Upper lobe of left lung (tissue), 6 donors: ENCODE data around the gene TMEM62. TPM values are rescaled to one million over a fixed set of nuclear protein-coding genes. Genes with fewer than 3 reads are reported as not detected.

Source experiments
- ATAC-seq, 2 donors: fragments of 200-7000 bp; cut with Tn5 transposase; one replicate each; pipeline ENCODE4 v1.9.1; 2022; ENCODE audit warnings: mild to moderate bottlenecking in 2 of 2, moderate library complexity in 2 of 2; ENCODE audit not compliant: low FRiP score in 2 of 2
- DNase-seq, 2 donors: peaks; one replicate each; pipeline ENCODE4 v3.0.0-alpha.2; 2019 to 2020
- H3K27ac ChIP-seq, 4 donors: fragments of 200-600 bp; sonication (generic); one replicate each; pipeline ENCODE4 v1.5.1; 2016 to 2019
- H3K27me3 ChIP-seq, 4 donors: fragments of 200-600 bp; sonication (generic); one replicate each; pipeline ENCODE4 v1.5.1; 2017 to 2019
- H3K36me3 ChIP-seq, 4 donors: fragments of 200-600 bp; sonication (generic); one replicate each; pipeline ENCODE4 v1.5.1; 2016 to 2019
- H3K4me1 ChIP-seq, 4 donors: fragments of 200-600 bp; sonication (generic); one replicate each; pipeline ENCODE4 v1.5.1; 2018 to 2019
- H3K4me3 ChIP-seq, 4 donors: fragments of 200-600 bp; sonication (generic); one replicate each; pipeline ENCODE4 v1.5.1; 2017 to 2019; ENCODE audit warnings: mild to moderate bottlenecking in 2 of 4, moderate library complexity in 1 of 4
- H3K9me3 ChIP-seq, 4 donors: fragments of 200-600 bp; sonication (generic); one replicate each; pipeline ENCODE4 v1.5.1; 2018 to 2019
- CTCF ChIP-seq, 6 experiments: fragments of 450-650 bp in 4 of 6; fragments of 200-600 bp in 2 of 6; sonication (generic) in 2 of 6; IDR thresholded peaks; one replicate each; pipeline ENCODE4 v1.5.1; 2016 to 2019; ENCODE audit warnings: antibody characterized with exemption in 6 of 6
- EP300 ChIP-seq, 4 donors: sonication (generic); formaldehyde crosslinking; IDR thresholded peaks; one replicate each; pipeline ENCODE4 v1.5.1; 2017; ENCODE audit warnings: antibody characterized with exemption in 4 of 4, control low read depth in 2 of 4
- POLR2A ChIP-seq, 4 donors: fragments of 450-650 bp; IDR thresholded peaks; one replicate each; pipeline ENCODE4 v1.5.1; 2016 to 2017; ENCODE audit warnings: antibody characterized with exemption in 4 of 4, mild to moderate bottlenecking in 2 of 4
- POLR2AphosphoS5 ChIP-seq, 2 donors: sonication (generic); formaldehyde crosslinking; IDR thresholded peaks; one replicate each; pipeline ENCODE4 v1.5.1; 2017; ENCODE audit warnings: antibody characterized with exemption in 2 of 2
- WGBS, 2 donors: methylation state at CpG; one replicate each; pipeline ENCODE4 v1.1.5; 2017 to 2018; 5-methylcytosine and 5-hydroxymethylcytosine counted together
- total RNA-seq, 6 donors: library from RNA; depleted of rRNA in 4 of 6; stranded (reverse); fragments of >200 nt in 4 of 6; gene quantifications; one replicate each; pipeline versions ENCODE4 v1.1.0 to v1.2.1, GENCODE V29; 2016 to 2021
- donor health status: DM: no; HTN: no; CAD: no; lungs with moderate emphysema.
- donor health status: DM: no; HTN: yes; CAD: no; lungs with severe emphysema.

The TMEM62 gene
- total RNA-seq, 6 donors from 2014 or later, result 20.9 to 45.1 (median 25.1) TPM

GRCh38 chr15:43104426-43104825 is 29.0 kb upstream of the TMEM62 start:
- no peak for ATAC-seq
- H3K4me3 ChIP-seq, result peak overlapping the region in 3 of 4 donors; percentile 56 to 81 (median 79)
- peaks cover 16 to 45% (median 25%) of the 10 kb centered on the region in 4 donors for H3K4me1 ChIP-seq
- H3K27me3 ChIP-seq, result no peaks in the 10 kb centered on the region
- peak overlapping the region in 2 of 4 donors; percentile 92 to 93 for H3K27ac ChIP-seq
- peaks cover 0 to 26% (median 0%) of the 10 kb centered on the region in 4 donors for H3K36me3 ChIP-seq
- H3K9me3 ChIP-seq, result no peaks in the 10 kb centered on the region
- WGBS, 2 donors, result 46 to 49% methylated on average over 5 of the region's 5 CpGs
- no peak for DNase-seq
- TF ChIP-seq CTCF (IDR thresholded peaks at IDR 0.05), result no peak
- no peak for TF ChIP-seq POLR2A (IDR thresholded peaks at IDR 0.05)
- TF ChIP-seq EP300 (IDR thresholded peaks at IDR 0.05), result no peak
- TF ChIP-seq POLR2AphosphoS5 (IDR thresholded peaks at IDR 0.05), result no peak

GRCh38 chr15:43105077-43105736 is 28.2 kb upstream of the TMEM62 start:
- Histone ChIP-seq H3K4me3 (peak overlapping the region; percentile 56 to 81 (median 77)), H3K27ac (peak overlapping the region; percentile 92 to 95 (median 92)), H3K4me1 (peaks cover 16 to 45% (median 25%) of the 10 kb centered on the region in 4 donors), H3K9me3 (no peaks in the 10 kb centered on the region), H3K36me3 (peaks cover 0 to 20% (median 0%) of the 10 kb centered on the region in 4 donors), H3K27me3 (no peaks in the 10 kb centered on the region)
- 11 to 12% methylated on average over 11 of the region's 11 CpGs for WGBS, 2 donors
- peak; percentile 5 to 33 for ATAC-seq
- no peak for TF ChIP-seq CTCF (IDR thresholded peaks at IDR 0.05)
- TF ChIP-seq EP300 (IDR thresholded peaks at IDR 0.05), result no peak
- no peak for TF ChIP-seq POLR2AphosphoS5 (IDR thresholded peaks at IDR 0.05)
- TF ChIP-seq POLR2A (IDR thresholded peaks at IDR 0.05), result no peak
- DNase-seq, result no peak

GRCh38 chr15:43105778-43106485 is 27.5 kb upstream of the TMEM62 start, which contains the start of gene UBR1:
UBR1 (minus strand) TSS chr15:43106038; CDS start chr15:43106022, 16 bp downstream.
- ATAC-seq (peak; percentile 96 to 99), DNase-seq (peak; percentile 92 to 93)
- H3K36me3 ChIP-seq, result peaks cover 0 to 13% (median 0%) of the 10 kb centered on the region in 4 donors
- peak; percentile 93 to 96 for TF ChIP-seq POLR2AphosphoS5 (IDR thresholded peaks at IDR 0.05)
- peak in 3 of 4 donors; percentile 57 to 78 (median 58) for TF ChIP-seq POLR2A (IDR thresholded peaks at IDR 0.05)
- no peak for TF ChIP-seq CTCF (IDR thresholded peaks at IDR 0.05)
- peak in 3 of 4 donors; percentile 10 to 77 (median 53) for TF ChIP-seq EP300 (IDR thresholded peaks at IDR 0.05)
- H3K4me3 ChIP-seq, result peak within 1 kb of the TSS; percentile 56 to 81 (median 77)
- H3K27ac ChIP-seq, result peak within 1 kb of the TSS; percentile 92 to 95 (median 92)
- peaks cover 16 to 45% (median 25%) of the 10 kb centered on the region in 4 donors for H3K4me1 ChIP-seq
- no peaks in the 10 kb centered on the region for H3K9me3 ChIP-seq
- 0% methylated on average over 10 to 23 of the region's 33 CpGs for WGBS, 2 donors
- no peaks in the 10 kb centered on the region for H3K27me3 ChIP-seq

- peaks cover 0 to 8% (median 0%) of the 10 kb centered on the region in 4 donors for H3K36me3 ChIP-seq
- 18 to 22% methylated on average over 7 of the region's 7 CpGs for WGBS, 2 donors
- no peaks in the 10 kb centered on the region for H3K9me3 ChIP-seq
- TF ChIP-seq EP300 (IDR thresholded peaks at IDR 0.05), result peak in 1 of 4 donors; percentile 30
- no peak for TF ChIP-seq CTCF (IDR thresholded peaks at IDR 0.05)
- H3K4me1 ChIP-seq, result peaks cover 16 to 45% (median 24%) of the 10 kb centered on the region in 4 donors
- peak overlapping the region in 3 of 4 donors; percentile 56 to 81 (median 79) for H3K4me3 ChIP-seq
- H3K27me3 ChIP-seq, result no peaks in the 10 kb centered on the region
- H3K27ac ChIP-seq, result peak overlapping the region; percentile 92 to 95 (median 92)
- ATAC-seq (no peak), DNase-seq (no peak)
Observed at GRCh38 chr15:43106486-43106829, 26.9 kb upstream of the TMEM62 start.
